GM12891 (cell line): ENCODE data around the gene SPTBN1.
"Not testable (repeated sequence)": the region's sequence is repeated elsewhere in the genome, so short reads cannot be mapped to it uniquely, and the experiment has no call there.

Source experiments
- DNase-seq: peaks from one replicate; pipeline ENCODE4 v3.0.0; 2011; ENCODE audit warnings: low spot score; ENCODE audit not compliant: insufficient read length
- FAIRE-seq: peaks from 2 replicates; lab custom pipeline; 2011; peaks lifted over from hg19 to GRCh38; lab: Jason Lieb, UNC
- PAX5 ChIP-seq: IDR thresholded peaks from 2 replicates; pipeline ENCODE4 v1.6.1; 2011; ENCODE audit warnings: low read length, moderate library complexity, mild to moderate bottlenecking; ENCODE audit not compliant: insufficient read depth, severe bottlenecking
- POLR2A ChIP-seq: IDR thresholded peaks from 2 replicates; pipeline ENCODE4 v1.6.1; 2011; ENCODE audit warnings: low read depth, low read length, control low read depth
- POLR2AphosphoS5 ChIP-seq: IDR thresholded peaks from 2 replicates; pipeline ENCODE4 v1.6.1; 2011; ENCODE audit warnings: low read depth, low read length, control low read depth
- POU2F2 ChIP-seq: IDR thresholded peaks from 2 replicates; pipeline ENCODE4 v1.6.1; 2011; ENCODE audit warnings: low read depth, mild to moderate bottlenecking, control low read depth, low read length, moderate library complexity
- SPI1 ChIP-seq: IDR thresholded peaks from 2 replicates; pipeline ENCODE4 v1.6.1; 2011; ENCODE audit warnings: low read depth, low read length, control low read depth
- TAF1 ChIP-seq: IDR thresholded peaks from 2 replicates; pipeline ENCODE4 v1.6.1; 2011; ENCODE audit warnings: low read depth, low read length, control low read depth

SPTBN1 gene

GRCh38 chr2:54476852-54477251 lies 20.7 kb downstream of the SPTBN1 start:
- DNase-seq: no peak
- FAIRE-seq: no peak

GRCh38 chr2:54477896-54478295 lies 21.8 kb downstream of the SPTBN1 start:
- no peak for TF ChIP-seq POU2F2
- FAIRE-seq (no peak), DNase-seq (no peak)

More at GRCh38 chr2:54476852-54477251, 20.7 kb downstream of the SPTBN1 start:
- TF ChIP-seq POLR2AphosphoS5 (no peak), POLR2A (no peak), PAX5 (no peak), TAF1 (no peak), SPI1 (no peak), POU2F2 (no peak)

GRCh38 chr2:54478899-54479298 lies 22.8 kb downstream of the SPTBN1 start:
- DNase-seq (no peak), FAIRE-seq (no peak)
- TF ChIP-seq SPI1 (no peak), POU2F2 (no peak), POLR2AphosphoS5 (no peak), TAF1 (no peak), POLR2A (no peak), PAX5 (no peak)

DNA sequence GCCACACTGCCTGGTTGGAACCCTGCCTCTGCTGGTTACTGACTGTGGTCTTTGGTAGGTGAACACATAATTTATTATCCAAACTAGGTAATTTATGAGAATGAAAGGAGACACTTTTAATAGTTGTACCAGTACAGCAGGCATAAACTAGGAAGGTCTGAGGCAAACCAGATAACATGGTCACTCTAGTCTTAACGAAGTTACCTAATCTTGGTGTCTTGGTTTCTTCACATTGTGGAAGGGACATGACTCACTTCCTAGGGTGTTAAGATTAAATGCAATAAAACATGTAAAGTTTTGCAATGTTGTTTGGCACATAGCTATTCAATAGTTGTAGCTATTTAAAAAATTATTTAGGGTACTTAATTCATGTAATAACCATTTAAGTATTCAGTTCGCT lies 23.3 kb downstream of the SPTBN1 start:
- TF ChIP-seq POU2F2 (no peak), PAX5 (no peak), POLR2A (no peak), SPI1 (no peak), TAF1 (no peak), POLR2AphosphoS5 (no peak)
- FAIRE-seq (no peak), DNase-seq (no peak)

GRCh38 chr2:54480025-54480424 lies 23.9 kb downstream of the SPTBN1 start:
- no peak for FAIRE-seq
- DNase-seq: no peak
- TF ChIP-seq SPI1 (no peak), PAX5 (no peak), POLR2AphosphoS5 (no peak), POLR2A (no peak), TAF1 (no peak), POU2F2 (no peak)

DNA sequence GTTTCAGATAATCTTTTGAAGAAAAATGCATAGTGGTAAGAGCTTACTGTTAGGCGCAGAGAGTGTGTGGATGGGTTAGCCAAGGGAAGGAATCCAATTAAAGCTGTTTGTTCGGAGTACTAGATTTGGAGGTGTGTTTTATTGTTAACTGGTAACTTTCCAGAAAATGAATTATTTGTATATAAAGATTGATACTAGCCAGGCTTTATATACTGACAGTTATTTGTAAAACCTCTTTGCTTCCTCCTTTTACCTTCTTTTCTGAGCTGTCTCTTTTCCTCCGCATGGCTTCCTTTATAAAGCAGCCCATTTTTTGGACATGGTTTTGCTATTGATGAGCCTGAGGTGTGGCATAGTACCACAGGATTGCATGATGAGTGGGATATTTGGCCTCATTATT lies 25.6 kb downstream of the SPTBN1 start:
- DNase-seq: no peak
- TF ChIP-seq POLR2A (no peak), SPI1 (no peak), TAF1 (no peak), POLR2AphosphoS5 (no peak), PAX5 (no peak), POU2F2 (no peak)
- no peak for FAIRE-seq

DNA sequence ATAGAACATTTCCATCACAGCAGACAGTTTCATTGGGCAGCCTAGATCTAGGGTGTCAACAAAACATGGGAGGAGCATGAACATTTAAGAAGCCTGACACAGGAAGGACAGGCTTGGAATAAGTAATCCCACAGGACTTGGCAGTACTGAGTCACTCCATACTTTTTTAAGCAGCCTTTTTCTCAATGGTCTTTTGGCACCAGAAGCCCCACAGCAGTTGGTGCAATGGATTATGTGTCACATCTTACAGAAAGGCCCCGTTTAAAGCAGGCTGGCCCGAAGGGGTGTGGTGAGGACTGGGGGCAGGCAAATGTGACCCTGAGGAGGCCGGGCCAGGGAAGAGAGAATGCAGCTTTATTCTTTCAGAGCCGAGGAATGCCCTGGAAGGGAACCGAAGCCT lies 26.6 kb downstream of the SPTBN1 start:
- TF ChIP-seq TAF1: no peak
- no peak for FAIRE-seq
- DNase-seq: no peak

- FAIRE-seq: no peak
- no peak for DNase-seq
- TF ChIP-seq TAF1: no peak
- no peak for TF ChIP-seq PAX5
- TF ChIP-seq POU2F2: no peak
- TF ChIP-seq SPI1: no peak
- TF ChIP-seq POLR2AphosphoS5: no peak
- no peak for TF ChIP-seq POLR2A
Observed at GRCh38 chr2:54483426-54483825, 27.3 kb downstream of the SPTBN1 start.

GRCh38 chr2:54485756-54486155 lies 29.6 kb downstream of the SPTBN1 start:
- FAIRE-seq: not testable (repeated sequence)

DNA sequence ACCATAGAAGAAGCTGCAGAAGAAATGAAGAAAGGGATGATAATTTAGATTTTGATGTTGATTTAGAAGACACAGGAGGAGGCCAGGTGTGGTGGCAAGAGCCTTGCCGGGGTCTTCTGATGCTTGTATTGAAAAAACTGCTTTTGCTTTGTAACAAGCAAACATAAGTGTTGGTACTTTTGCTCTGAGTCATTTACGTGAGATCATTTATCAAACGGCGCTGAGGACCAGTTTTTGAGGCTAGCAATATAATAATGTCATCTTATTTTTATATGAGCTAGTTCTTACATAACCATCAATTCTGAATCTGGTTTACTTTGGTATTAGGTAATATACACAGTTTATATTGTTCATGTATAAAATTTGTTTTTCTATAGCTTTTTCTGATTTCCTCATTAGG lies 30.6 kb downstream of the SPTBN1 start:
- no peak for TF ChIP-seq POU2F2
- no peak for TF ChIP-seq POLR2A
- TF ChIP-seq SPI1: no peak
- TF ChIP-seq TAF1: no peak
- TF ChIP-seq POLR2AphosphoS5: no peak
- no peak for TF ChIP-seq PAX5
- FAIRE-seq (no peak), DNase-seq (no peak)

More at GRCh38 chr2:54485756-54486155, 29.6 kb downstream of the SPTBN1 start:
- DNase-seq: not testable (repeated sequence)

GRCh38 chr2:54490863-54491262 lies 34.7 kb downstream of the SPTBN1 start:
- FAIRE-seq (no peak), DNase-seq (no peak)
- TF ChIP-seq PAX5 (no peak), SPI1 (no peak), TAF1 (no peak), POLR2A (no peak), POLR2AphosphoS5 (no peak), POU2F2 (no peak)
